ENCODE results near the gene RPS6KA1. TPM values are rescaled to one million over a fixed set of nuclear protein-coding genes. Genes with fewer than 3 reads are reported as not detected.

RPS6KA1 gene
- total and polyA plus RNA-seq, 2 of the 4 experiments (the other 2 are of a cell fraction), result 3.6 to 6.3 TPM

DNA sequence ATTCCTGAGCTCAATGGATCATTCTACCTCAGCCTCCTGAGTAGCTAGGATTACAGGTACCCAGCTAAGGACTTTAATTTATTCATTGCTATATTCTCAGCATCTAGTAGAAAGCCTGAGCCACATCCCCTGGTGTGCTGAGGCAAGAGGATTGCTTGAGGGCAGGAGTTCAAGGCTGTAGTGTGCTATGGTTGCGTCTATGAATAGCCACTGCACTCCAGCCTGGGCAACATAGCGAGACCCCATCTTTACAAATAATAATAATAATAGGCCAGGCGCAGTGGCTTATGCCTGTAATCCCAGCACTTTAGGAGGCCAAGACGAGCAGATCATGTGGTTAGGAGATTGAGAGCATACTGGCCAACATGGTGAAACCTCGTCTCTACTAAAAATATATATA is 3.3 kb upstream of the RPS6KA1 start:
- Histone ChIP-seq H3K27ac (ENCODE audit: insufficient read depth, low read length) (no peak overlapping the region), H2AK9ac (replicated peaks; ENCODE audit: low read depth, low read length, poor library complexity) (no peak overlapping the region), H4K20me1 (ENCODE audit: insufficient read depth, low read length) (no peaks in the 10 kb centered on the region), H2AFZ (replicated peaks; ENCODE audit: low read length, poor library complexity) (no peak overlapping the region), H2BK15ac (ENCODE audit: low read depth, low read length) (no peak overlapping the region), H3K56ac (ENCODE audit: extremely low read depth, insufficient read depth, low read length) (no peak overlapping the region), H2AK5ac (ENCODE audit: low read depth, low read length) (no peak overlapping the region), H3K4me3 (ENCODE audit: insufficient read depth, low read depth, low read length) (no peak overlapping the region), H3K23ac (ENCODE audit: low read depth, low read length) (no peak overlapping the region), H3K4me1 (ENCODE audit: control insufficient read depth, insufficient read depth, low read length) (peaks cover 4% of the 10 kb centered on the region; the same call in 1 of the 2 replicates), H3K9me1 (ENCODE audit: insufficient read depth, low read length) (peaks cover 3% of the 10 kb centered on the region; the same call in 1 of the 2 replicates), H3K27me3 (ENCODE audit: control insufficient read depth, insufficient read depth, low read length) (peaks cover 23% of the 10 kb centered on the region), H3K9ac (ENCODE audit: low read depth, low read length) (no peak overlapping the region), H4K5ac (ENCODE audit: low read depth, low read length) (no peak overlapping the region), H2BK120ac (ENCODE audit: low read depth, low read length) (no peak overlapping the region), H4K91ac (ENCODE audit: insufficient read depth, low read depth, low read length) (no peak overlapping the region), H3K14ac (replicated peaks; ENCODE audit: low read depth, low read length) (no peak overlapping the region), H3K9me3 (ENCODE audit: control insufficient read depth, insufficient read depth, low read length) (no peaks in the 10 kb centered on the region), H3K36me3 (ENCODE audit: control insufficient read depth, insufficient read depth, low read length) (no peaks in the 10 kb centered on the region), H2BK20ac (ENCODE audit: low read depth, low read length) (no peak overlapping the region), H3K4ac (ENCODE audit: low read depth, low read length) (no peak overlapping the region), H2BK5ac (ENCODE audit: low read depth, low read length, poor library complexity, severe bottlenecking) (no peak overlapping the region), H3K18ac (ENCODE audit: low read depth, low read length) (no peak overlapping the region), H3K79me1 (ENCODE audit: low read depth in 1 of 2, low read length in 2 of 2) (0 out of 4 replicates have a peak, but pooled peaks cover 0 to 6% of the 10 kb centered on the region in 2 experiments), H3K4me2 (ENCODE audit: low read depth, low read length) (no peak overlapping the region), H4K8ac (ENCODE audit: low read depth in 2 of 2, low read length in 2 of 2) (no peak overlapping the region)
- ChIA-PET CTCF (interaction anchor here (1.5 kb wide), 1 partner anchor 26 kb away, joined by 3 read pairs; no protein-coding TSS in a partner anchor), POLR2A (ENCODE audit: unreplicated experiment) (no interaction called here)
- WGBS, 2 experiments (ENCODE audit: extremely low coverage in 2 of 2, insufficient read length in 1 of 2), result no CpG with 5 or more reads among the region's 5 CpGs
- dilution Hi-C loops (cut with HindIII; ENCODE audit: low sequenced_read_pairs, unreplicated experiment) (no loop called here), intact Hi-C loops (cut with micrococcal nuclease) (no loop called here), in situ Hi-C loops (cut with MboI; ENCODE audit: low sequenced_read_pairs) (no loop called here)
- BruUV-seq (replicated peaks), result no TSS peak
- TF ChIP-seq MAZ (IDR thresholded peaks at IDR 0.05; ENCODE audit: borderline replicate concordance, low read depth, low read length) (no peak), MXI1 (IDR thresholded peaks at IDR 0.05; ENCODE audit: borderline replicate concordance, low read depth, low read length) (no peak), NFE2L2 (IDR thresholded peaks at IDR 0.05; ENCODE audit: low read depth, low read length) (no peak), FOS (IDR thresholded peaks at IDR 0.05; ENCODE audit: low read depth, low read length) (no peak), RFX5 (IDR thresholded peaks at IDR 0.05; ENCODE audit: low read depth, low read length) (no peak), RCOR1 (IDR thresholded peaks at IDR 0.05; ENCODE audit: insufficient replicate concordance, low read length) (no peak), BHLHE40 (IDR thresholded peaks at IDR 0.05; ENCODE audit: low read depth, low read length) (no peak), CHD1 (IDR thresholded peaks at IDR 0.05; ENCODE audit: low read depth, low read length) (no peak), MAFK (IDR thresholded peaks at IDR 0.05; ENCODE audit: low read depth, low read length) (no peak), SMC3 (IDR thresholded peaks at IDR 0.05; ENCODE audit: low read depth, low read length) (no peak), CEBPB (IDR thresholded peaks at IDR 0.05; ENCODE audit: low read depth, low read length) (no peak), RAD21 (IDR thresholded peaks at IDR 0.05; ENCODE audit: low read length) (no peak), POLR2A (IDR thresholded peaks at IDR 0.05; ENCODE audit: low read depth, low read length) (no peak)
- TF ChIP-seq, protein P1, sequence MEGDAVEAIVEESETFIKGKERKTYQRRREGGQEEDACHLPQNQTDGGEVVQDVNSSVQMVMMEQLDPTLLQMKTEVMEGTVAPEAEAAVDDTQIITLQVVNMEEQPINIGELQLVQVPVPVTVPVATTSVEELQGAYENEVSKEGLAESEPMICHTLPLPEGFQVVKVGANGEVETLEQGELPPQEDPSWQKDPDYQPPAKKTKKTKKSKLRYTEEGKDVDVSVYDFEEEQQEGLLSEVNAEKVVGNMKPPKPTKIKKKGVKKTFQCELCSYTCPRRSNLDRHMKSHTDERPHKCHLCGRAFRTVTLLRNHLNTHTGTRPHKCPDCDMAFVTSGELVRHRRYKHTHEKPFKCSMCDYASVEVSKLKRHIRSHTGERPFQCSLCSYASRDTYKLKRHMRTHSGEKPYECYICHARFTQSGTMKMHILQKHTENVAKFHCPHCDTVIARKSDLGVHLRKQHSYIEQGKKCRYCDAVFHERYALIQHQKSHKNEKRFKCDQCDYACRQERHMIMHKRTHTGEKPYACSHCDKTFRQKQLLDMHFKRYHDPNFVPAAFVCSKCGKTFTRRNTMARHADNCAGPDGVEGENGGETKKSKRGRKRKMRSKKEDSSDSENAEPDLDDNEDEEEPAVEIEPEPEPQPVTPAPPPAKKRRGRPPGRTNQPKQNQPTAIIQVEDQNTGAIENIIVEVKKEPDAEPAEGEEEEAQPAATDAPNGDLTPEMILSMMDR (conservative IDR thresholded peaks at IDR 0.05; ENCODE audit: low read depth, low read length), result no peak
- TF ChIP-seq, protein P2, sequence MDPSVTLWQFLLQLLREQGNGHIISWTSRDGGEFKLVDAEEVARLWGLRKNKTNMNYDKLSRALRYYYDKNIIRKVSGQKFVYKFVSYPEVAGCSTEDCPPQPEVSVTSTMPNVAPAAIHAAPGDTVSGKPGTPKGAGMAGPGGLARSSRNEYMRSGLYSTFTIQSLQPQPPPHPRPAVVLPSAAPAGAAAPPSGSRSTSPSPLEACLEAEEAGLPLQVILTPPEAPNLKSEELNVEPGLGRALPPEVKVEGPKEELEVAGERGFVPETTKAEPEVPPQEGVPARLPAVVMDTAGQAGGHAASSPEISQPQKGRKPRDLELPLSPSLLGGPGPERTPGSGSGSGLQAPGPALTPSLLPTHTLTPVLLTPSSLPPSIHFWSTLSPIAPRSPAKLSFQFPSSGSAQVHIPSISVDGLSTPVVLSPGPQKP (IDR thresholded peaks at IDR 0.05; ENCODE audit: borderline replicate concordance, low read depth, low read length), result no peak
- DNase-seq (no peak), ATAC-seq (ENCODE audit: low read depth) (no peak)
